Activated T-helper 1 cell treated with Interleukin-2 at 50 U/mL for 16 hours (primary cell): ENCODE data around the gene MPDZ.

Experiments used
- DNase-seq: peaks from one replicate; pipeline ENCODE4 v3.0.0-alpha.2; 2020; ENCODE audit warnings: low read depth

MPDZ gene, protein sequence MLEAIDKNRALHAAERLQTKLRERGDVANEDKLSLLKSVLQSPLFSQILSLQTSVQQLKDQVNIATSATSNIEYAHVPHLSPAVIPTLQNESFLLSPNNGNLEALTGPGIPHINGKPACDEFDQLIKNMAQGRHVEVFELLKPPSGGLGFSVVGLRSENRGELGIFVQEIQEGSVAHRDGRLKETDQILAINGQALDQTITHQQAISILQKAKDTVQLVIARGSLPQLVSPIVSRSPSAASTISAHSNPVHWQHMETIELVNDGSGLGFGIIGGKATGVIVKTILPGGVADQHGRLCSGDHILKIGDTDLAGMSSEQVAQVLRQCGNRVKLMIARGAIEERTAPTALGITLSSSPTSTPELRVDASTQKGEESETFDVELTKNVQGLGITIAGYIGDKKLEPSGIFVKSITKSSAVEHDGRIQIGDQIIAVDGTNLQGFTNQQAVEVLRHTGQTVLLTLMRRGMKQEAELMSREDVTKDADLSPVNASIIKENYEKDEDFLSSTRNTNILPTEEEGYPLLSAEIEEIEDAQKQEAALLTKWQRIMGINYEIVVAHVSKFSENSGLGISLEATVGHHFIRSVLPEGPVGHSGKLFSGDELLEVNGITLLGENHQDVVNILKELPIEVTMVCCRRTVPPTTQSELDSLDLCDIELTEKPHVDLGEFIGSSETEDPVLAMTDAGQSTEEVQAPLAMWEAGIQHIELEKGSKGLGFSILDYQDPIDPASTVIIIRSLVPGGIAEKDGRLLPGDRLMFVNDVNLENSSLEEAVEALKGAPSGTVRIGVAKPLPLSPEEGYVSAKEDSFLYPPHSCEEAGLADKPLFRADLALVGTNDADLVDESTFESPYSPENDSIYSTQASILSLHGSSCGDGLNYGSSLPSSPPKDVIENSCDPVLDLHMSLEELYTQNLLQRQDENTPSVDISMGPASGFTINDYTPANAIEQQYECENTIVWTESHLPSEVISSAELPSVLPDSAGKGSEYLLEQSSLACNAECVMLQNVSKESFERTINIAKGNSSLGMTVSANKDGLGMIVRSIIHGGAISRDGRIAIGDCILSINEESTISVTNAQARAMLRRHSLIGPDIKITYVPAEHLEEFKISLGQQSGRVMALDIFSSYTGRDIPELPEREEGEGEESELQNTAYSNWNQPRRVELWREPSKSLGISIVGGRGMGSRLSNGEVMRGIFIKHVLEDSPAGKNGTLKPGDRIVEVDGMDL (N-terminal part only)

DNA sequence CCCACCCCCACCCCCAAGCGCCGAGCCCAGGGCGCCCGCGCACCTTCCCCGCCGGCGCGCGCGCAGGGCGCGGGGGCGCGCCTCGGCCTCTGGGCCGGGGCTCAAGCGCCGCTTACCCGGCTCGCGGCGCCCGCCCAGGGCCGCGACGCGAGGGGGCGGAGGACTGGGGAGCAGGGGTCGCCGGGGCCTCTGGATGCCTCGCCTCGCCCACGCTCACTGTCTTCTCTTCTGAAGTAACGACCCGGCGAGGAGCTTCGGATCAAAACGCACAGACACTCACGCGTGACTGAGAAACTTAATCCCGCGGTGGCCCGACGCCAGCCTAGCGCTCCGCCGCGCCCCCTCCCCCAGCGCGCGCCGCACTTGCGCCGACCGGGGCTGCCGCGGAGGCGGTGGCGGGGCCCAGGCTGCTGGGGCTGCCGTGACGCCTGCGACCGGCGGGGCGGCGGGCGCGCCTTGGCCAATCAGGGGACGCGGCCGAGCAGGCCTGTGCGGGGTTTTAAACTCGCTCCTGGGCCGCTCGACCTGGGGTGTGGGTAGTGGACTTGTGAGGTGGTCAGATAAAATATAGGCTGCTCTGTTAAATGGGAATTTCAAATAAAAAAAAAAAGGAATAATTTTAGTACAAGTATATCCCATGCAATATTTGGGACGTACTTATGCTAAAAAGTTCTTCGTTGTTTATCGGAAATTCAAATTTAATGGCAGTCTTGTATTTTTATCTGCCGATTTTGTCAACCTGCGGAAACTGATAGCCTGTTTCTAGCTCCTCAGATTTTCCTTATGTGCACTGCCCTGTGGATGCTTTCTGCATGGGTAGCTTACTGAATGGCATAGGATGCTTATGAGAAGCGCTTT is at the start of gene MPDZ:
MPDZ (minus strand) TSS at position 409 of the 858 bp plus-strand sequence. CDS start 29,377 bp downstream, outside the sequence.
- no peak for DNase-seq

DNA sequence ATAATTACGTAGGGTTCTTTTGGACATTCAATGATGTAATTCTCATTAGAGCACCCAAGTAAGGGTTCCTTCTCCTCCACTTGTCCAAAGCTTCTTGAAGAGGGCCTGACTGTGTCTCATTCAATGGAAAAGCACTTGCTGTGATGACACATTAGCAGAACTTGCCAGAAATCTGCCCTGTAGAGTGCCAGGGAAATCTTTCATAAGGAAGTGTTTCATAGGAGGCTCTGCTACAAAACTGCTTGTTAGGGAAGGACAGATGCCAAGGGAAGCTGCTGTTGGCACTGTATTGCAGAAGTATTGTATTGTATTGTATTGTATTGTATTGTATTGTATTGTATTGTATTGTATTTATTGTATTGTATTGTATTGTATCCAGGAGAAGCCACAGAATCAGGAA is 45.5 kb upstream of the MPDZ start:
- no peak for DNase-seq

DNA sequence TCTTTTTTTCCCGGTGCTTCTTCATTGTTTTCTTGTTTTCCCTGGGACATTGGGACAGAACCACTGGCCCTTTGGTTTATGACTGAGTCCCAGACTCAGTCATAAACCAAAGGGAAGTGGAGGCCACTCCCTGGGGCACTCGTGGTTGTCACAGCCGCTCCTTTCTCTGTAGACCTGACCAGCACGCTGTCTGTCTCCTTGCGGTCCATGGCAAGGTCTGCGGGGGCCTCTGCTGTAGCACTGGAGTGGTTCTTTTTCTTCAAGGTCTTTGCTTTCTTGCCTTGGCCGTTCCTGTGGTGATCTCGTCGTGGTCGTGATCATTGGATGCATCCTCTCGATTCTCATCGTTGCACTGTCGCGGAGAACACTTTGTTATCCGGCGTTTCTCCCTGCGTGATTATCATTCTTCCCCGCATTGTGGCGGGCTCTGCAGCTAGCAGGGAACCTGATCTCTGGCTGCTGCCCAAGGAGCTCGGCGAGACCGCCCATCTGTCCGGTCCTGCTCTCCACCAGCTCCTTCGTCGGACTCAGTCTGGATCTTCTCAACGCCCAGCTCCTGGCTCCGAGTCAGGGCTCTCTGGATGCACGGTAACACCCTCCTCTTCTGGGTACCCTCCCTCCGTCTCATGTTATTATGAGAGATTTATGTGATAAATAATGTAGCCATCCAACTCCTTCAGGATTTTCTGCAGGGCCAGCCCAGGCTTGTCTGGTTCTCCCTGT is 43.5 kb upstream of the MPDZ start:
- no peak for DNase-seq

DNA sequence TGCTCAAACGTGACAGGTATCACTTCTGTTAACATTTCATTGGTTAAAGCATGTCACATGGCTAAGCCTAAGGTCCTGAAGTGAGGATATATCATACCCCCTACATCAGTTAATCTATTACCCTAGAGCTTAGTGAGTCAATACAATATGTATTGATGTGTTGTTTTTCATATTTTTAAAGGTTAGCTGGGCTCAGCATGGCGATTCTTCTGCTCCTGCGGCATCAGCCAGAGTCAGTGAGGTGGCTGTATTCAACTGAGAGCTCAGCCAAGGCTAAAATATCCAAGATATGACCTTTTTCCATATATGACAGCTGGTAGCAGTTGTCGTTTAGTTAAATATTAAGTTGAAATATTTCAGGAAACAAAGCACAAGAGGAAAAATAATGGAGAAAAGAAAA is 38.5 kb upstream of the MPDZ start:
- no peak for DNase-seq

DNA sequence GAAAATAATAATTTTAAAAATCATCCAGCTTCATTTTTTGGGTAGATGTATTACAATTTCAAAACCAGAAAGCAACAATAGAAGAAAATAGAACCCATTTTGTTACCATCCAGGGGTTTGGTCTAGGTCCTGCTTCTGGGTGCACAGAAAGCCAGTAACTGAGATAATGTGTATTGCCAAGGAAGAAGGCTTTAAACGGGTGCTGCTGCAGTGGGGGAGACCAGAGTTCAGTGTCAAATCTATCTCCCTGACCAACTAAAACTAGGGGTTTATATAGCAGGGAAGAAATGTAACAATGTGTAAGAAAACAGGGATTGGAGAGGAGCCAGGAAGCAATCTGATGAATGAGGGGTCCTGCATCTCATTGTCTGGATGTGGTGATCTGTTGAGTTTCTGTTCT is 17.5 kb upstream of the MPDZ start:
- no peak for DNase-seq

DNA sequence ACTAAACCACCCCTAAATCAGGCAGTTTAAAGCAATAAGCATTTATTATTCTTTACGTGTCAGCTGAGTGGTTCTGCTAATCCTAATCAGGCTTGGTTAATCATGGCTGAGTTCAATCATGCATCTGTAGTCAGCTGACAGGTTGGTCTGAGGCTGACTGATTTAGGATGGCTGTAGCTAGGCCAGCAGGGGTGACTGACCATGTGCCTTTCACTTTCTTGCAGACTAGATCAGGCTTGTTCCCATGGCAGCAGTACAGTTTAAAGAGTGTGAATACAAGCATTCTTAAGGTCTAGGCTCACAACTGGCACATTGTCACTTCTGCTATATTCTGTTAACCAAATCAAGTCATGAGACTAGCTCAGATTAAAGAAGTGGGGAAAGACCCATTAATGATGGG is 16.1 kb upstream of the MPDZ start:
- DNase-seq = no peak

DNA sequence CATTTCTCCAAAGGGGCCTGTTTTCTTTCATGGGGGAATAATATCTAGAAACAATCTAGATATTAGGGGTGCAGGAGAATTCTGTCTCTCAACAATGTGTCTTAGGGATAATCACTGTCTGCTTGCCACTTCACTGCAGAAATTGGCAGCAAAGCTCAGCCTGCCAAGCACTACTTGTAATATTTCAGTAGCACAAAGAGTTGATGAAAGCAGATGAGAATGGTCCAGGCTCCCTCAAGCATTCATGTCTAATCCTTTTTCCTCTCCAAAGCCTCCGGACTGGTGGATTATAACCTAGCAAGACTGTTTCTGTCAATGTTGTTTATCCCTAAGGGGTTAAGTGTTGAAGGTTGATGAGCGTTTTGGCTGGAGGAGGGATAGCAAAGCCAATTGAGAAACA is 13.3 kb upstream of the MPDZ start:
- DNase-seq = no peak

DNA sequence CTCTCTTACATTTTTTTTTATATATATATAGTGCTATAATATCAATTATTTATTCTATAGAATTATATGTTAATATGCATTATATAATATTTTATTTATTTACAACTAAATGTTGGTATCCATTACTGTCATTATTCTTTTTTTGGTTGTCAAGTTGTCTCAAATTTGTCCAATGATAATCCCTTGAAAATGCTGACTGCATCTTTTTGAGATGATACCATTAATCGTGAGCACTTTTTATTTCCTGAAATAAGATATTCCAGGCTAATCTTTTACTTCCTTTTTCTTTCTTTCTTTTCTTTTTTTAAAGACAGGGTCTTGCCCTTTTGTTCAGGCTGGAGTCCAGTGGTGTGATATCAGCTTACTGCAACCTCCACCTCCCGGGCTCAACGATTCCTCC is 12.7 kb upstream of the MPDZ start:
- no peak for DNase-seq

DNA sequence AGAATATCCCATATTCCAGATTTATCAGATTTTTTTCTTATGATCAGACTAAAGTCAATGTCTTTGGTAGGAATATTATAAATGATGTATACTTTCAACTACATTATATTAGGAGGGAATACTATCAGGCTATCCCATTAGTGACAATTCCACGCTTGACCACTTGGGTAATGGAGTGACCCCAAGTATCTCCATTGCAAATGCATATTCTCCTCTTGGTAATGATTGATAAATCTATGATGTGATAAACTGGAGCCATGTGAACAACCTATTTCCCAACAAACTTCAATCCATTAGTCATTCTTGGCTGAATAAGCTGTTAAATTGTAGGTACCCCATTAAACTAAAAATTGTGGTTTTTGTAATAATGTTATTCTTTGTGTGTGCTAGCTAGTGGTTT is 12.2 kb upstream of the MPDZ start:
- DNase-seq = no peak

DNA sequence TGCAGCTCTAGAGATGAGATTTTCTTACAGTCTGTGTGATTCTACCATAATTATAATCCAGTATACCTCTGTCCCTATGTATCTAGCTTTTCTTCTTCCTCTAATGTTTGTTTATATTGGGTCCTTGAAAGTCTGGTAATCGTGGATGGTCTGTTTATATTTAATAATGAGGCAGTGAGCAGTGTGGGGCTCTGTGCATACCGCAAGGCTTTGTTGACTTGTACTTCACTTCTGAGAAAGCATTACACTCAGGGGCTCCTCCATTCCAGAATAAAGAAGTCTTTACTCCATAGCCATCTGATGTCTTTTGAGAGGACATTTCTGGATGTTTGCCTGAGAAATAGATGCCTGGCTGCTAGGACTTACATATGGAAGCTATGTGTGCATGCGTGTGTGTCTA is 4.5 kb upstream of the MPDZ start:
- no peak for DNase-seq

DNA sequence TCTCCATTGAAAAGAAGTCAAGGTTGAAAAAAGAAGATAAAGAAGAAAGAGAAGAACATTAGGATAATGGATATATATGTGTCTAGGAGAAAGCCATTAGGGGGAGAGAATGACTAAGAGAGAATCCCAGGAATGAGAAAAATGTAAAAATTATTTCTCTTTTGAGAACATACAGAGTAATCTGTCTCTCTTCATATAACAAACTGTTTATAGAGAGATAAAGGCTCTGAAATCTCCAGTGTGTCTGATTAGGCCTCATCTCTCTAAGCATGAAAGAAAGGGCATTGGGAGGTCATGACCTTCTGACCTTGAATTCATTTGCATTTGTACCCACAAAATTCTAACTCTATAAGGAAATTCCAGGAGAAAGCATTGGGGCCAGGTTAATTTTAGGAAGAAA is 3.5 kb upstream of the MPDZ start:
- no peak for DNase-seq

DNA sequence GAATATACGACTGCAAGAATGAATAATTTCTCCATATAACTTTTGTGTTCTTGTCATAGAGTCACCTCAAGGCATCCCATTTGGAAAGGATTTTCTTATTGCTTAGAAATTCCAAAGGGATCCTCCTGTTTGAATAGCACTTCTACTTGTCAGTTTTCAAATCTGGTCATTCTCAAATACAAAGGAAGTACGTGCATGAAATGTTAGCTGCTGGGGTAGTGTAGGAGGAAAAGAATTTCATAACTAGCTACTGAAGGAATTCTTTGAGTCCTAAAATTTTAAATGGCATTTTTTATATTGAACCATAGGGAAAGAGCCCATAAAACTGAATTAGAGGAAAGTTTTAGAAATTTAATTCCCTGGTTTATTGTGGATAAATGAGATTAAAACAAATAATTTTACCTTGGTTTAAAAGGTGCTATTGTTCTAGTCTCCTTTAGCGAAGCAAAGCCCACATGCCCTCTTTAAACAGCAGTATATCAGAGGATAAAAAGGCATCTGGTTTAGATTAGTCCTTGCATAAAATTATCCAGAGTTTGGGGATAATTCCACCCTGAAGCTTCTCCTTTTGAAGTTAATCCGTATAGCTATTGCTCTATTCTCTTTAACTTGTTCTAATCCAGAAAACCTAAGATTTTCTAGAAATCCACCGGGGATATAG is 2.0 kb upstream of the MPDZ start:
- DNase-seq = no peak

DNA sequence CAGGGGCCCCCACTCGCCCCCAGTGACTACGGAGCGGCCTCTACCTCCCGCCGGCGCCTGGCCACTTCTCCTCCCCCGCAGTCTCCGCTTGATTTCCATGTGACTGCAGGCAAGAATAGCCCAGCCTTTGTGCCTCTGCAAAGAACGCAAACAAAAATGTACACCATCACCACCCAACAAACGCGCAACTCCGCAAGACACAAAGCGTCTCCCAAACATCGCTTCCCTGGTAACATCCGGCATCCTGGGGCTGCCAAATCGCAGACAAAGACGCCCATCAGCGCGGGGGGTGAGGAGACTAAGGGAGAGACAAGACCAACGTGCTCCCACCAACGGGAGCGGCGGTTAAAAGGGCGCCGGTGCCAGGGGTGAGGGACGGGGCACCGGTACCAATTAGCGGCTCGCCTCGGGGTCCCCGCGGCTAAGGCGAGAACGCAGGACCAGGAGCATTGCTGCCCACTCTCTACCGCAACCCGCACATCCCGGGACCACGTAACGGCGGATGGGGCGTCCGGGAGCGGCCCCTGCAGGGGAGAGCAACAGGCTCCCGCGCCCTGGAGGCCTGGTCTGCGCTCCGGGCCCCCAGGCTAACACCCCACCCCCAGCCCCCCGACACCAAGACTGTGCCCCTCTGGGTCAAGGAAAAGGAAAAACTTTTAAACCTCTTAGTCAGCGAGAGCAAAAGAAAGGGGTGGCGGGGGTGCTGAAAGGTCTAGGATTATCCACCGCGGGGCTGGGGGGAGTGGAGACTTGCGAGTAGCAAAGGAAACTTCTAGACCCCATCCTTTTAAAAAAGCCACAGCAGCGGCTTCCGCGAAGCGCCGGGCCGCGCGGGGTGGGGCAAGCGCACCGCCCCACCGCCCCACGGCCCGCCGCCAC is 885 bp downstream of the MPDZ start:
- no peak for DNase-seq

DNA sequence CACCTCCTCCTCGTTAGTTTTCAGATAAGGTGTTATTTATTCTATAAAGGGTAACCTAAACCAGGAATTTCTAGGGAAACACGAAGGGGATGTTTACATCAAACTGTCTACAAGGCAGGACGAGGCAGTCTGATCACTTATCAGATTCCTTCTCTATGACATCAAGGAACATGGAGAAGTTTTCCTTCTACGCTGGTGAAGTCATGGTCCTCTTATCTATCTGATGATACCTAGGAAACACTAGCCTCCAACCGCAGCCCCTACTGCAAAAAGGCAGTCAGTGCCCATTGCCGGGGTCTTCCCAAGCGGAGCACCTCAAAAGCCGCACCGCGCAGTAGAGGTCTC is 1.5 kb downstream of the MPDZ start:
- no peak for DNase-seq

DNA sequence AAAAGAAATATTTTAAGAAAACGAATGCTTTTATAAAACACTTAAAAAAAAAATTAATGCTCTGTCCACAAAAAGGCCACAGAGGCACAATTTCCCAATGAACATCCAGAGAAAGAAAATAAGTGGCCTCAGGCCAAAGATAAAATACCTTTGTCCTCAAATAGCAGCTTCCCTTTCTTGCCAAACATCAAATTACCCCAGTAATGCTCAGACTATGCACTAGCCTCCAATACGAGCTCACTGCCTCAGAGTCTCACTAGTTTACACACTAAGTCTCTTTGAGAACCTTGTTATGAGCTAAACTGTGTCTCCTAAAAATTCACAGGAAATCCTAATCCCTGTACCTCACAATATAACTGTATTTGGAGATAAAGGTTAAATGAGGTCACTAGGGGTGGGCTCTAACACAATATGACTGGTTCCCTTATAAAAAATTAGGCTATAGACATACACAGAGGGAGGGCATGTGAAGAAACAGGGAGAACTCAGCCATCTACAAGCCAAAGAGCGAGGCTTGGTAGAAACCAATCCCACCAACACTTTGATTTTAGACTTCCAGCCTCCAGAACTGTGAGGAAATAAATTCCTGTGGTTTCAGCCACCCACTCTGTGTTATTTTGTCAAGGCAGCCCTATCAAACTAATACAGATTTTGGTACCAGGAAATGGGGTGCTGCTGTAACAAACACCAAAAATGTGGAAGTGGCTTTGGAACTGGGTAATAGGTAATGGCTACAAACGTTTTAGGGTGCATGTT is 4.4 kb downstream of the MPDZ start:
- no peak for DNase-seq

DNA sequence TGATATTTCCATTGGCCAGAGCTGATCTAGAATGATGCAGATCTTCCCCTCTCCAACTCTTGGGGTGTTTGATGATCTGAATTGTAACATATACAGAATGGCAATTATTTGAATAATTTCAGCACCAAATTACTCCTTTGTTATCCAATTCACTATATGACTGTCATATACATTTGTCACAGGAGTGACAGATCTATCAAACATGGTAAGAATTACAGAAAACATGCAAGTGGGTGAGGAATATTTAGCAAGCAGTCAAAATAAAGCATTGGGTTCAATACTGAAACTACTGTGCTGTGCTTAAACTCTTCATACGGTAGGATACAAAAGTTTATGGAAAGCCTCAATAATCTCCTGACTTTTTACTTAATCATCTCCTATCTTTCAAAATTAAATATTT is 8.8 kb downstream of the MPDZ start:
- DNase-seq = no peak

DNA sequence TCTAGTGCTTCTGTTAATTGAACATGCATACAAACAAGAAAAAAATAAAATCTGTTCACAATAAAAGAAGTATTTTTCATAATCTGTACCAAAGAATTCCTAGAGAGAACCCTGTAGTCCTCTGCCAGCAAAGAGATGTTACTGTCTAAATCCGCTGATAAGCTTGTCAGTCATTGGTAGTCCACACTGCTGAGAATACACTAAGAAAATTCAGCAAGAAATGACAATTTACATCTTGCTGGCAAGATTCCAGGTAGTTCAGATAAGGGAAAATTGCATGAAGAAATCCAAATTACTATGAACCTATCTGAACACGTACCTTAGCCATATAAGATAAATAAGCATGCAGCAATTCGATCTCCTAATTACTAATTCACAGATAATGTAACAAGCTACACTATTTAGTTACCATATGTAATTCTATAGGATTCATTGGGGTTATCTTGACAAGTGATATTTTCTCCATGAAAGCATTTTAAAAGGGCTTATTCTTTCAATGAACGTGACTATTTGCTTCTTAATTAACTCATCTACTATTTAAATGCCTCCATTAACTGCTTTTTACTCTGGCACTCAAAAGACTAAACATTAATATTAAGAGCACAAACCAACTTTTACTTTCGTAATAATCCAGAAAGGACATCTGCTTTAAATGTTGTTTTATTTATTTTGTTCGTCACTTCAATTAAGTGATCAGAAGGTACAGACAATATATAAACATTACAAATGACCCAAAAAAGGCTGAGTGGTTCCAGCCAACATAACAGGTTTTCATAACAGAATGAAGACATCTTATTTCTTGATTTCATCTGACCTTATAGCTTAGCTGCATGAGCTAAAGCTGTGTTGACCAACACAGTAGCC is 9.7 kb downstream of the MPDZ start:
- no peak for DNase-seq

DNA sequence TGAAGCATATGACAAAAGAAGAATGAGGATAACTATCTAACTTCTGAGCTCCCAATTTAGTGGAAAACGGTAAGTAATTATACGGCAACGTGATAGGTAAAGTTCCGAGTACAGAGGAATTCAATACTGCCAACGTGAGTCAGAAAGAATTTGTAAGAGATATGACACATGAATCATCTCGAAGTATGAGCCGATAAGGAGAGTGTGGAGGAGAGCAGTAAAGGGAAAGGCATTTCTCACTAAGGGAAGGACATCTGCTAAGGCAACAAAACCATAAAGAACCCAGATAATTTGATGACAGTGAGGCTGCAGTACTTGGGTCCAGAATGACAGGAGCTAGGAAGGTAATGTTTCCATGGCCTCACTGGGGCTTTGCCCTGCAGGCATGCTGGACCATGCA is 11.0 kb downstream of the MPDZ start:
- DNase-seq = no peak
